K562 (cell line): ENCODE measurements around the gene DPH1. TPM values are rescaled to one million over a fixed set of nuclear protein-coding genes. Genes with fewer than 3 reads are reported as not detected.

Source experiments
- ATAC-seq: fragments of 200-7000 bp; cut with Tn5 transposase; 3 replicates; pipeline ENCODE4 v1.9.1; 2020; ENCODE audit warnings: moderate library complexity
- BruUV-seq: library from RNA; stranded (reverse); fragments of 400-500 nt; replicated peaks from 2 replicates; lab custom pipeline; 2021; lab: Mats Ljungman, UMichigan
- CTCF ChIA-PET: fragments of 300-600 bp; formaldehyde crosslinking; extraction: SDS; loops from one replicate; lab custom pipeline; 2021; ENCODE audit warnings: low intra/inter-chr PET ratio; lab: Yijun Ruan, JAX
- POLR2A ChIA-PET: fragments of 300-600, 350-650 bp; sonication (Branson Sonifier 250); formaldehyde crosslinking; extraction: SDS; loops from one replicate; lab custom pipeline; 2021; ENCODE audit warnings: antibody characterized with exemption, inconsistent platforms; lab: Yijun Ruan, JAX
- DNase-seq, 4 experiments: peaks; one replicate each; pipeline versions ENCODE4 v3.0.0 to v3.0.0-alpha.2; 2011 to 2018; ENCODE audit warnings: low spot score in 3 of 4, mixed read lengths in 3 of 4; ENCODE audit errors: extremely low read depth in 1 of 4
- FAIRE-seq: peaks from 2 replicates; lab custom pipeline; 2011; peaks lifted over from hg19 to GRCh38; lab: Jason Lieb, UNC
- H2AFZ ChIP-seq: 2 replicates; pipeline ENCODE4 v1.6.0; 2011; ENCODE audit warnings: low read depth, low read length, control low read depth, inconsistent platforms
- H3K27ac ChIP-seq: fragments of 200-600 bp; 3 replicates; pipeline ENCODE4 v1.8.0; 2011; ENCODE audit warnings: low read depth, mild to moderate bottlenecking, control low read depth, inconsistent platforms, low read length, moderate library complexity, mixed read lengths; ENCODE audit errors: extremely low read depth
- H3K27me3 ChIP-seq, 2 experiments: fragments of 300-600 bp in 1 of 2; 2 replicates in 1 of 2; 3 replicates in 1 of 2; pipeline versions ENCODE4 v1.6.0 to v1.8.0; 2011; ENCODE audit warnings: inconsistent platforms in 2 of 2, low read length in 2 of 2, mild to moderate bottlenecking in 1 of 2, mixed read lengths in 1 of 2, moderate library complexity in 1 of 2; ENCODE audit not compliant: control insufficient read depth in 2 of 2, insufficient read depth in 2 of 2
- H3K36me3 ChIP-seq: fragments of 300-600 bp; 3 replicates; pipeline ENCODE4 v1.8.0; 2011; ENCODE audit warnings: mild to moderate bottlenecking, low read length, inconsistent platforms; ENCODE audit not compliant: control insufficient read depth, insufficient read depth
- H3K4me1 ChIP-seq, 2 experiments: fragments of 200-600 bp in 1 of 2; replicated peaks in 1 of 2; 2 replicates in 1 of 2; 3 replicates in 1 of 2; pipeline versions ENCODE4 v1.5.1 to v1.8.0; 2011; ENCODE audit warnings: inconsistent platforms in 2 of 2, low read length in 2 of 2, mild to moderate bottlenecking in 1 of 2, mixed read lengths in 1 of 2, moderate library complexity in 1 of 2; ENCODE audit not compliant: control insufficient read depth in 2 of 2, insufficient read depth in 2 of 2
- H3K4me2 ChIP-seq: 2 replicates; pipeline ENCODE4 v1.6.1; 2011; ENCODE audit warnings: low read length, control low read depth, inconsistent platforms, mixed read lengths; ENCODE audit not compliant: insufficient read depth
- H3K4me3 ChIP-seq: fragments of 200-600 bp; sonication (generic), shearing (Covaris generic); 2 replicates; pipeline ENCODE4 v1.5.1; 2016; ENCODE audit warnings: control low read depth, inconsistent platforms
- H3K79me2 ChIP-seq: fragments of 200-600 bp; 3 replicates; pipeline ENCODE4 v1.8.0; 2011; ENCODE audit warnings: low read length, inconsistent platforms; ENCODE audit not compliant: control insufficient read depth, insufficient read depth
- H3K9ac ChIP-seq, 2 experiments: 2 replicates each; pipeline versions ENCODE4 v1.6.0 to v1.6.1; 2011; ENCODE audit warnings: low read depth in 2 of 2, low read length in 2 of 2, control low read depth in 1 of 2, inconsistent platforms in 1 of 2, mild to moderate bottlenecking in 1 of 2, mixed read lengths in 1 of 2; ENCODE audit not compliant: insufficient read depth in 1 of 2
- H3K9me1 ChIP-seq: one replicate; pipeline ENCODE4 v1.6.0; 2011; ENCODE audit warnings: inconsistent platforms, mild to moderate bottlenecking, low read length, moderate library complexity; ENCODE audit not compliant: control insufficient read depth, insufficient read depth
- H3K9me3 ChIP-seq: replicated peaks from 2 replicates; pipeline ENCODE4 v1.5.1; 2011; ENCODE audit warnings: low read depth, low read length, inconsistent platforms; ENCODE audit not compliant: control insufficient read depth, insufficient read depth
- H4K20me1 ChIP-seq: replicated peaks from 2 replicates; pipeline ENCODE4 v1.6.1; 2011; ENCODE audit warnings: low read length, inconsistent platforms, mixed read lengths; ENCODE audit not compliant: control insufficient read depth, insufficient read depth
- CEBPB ChIP-seq: fragments of 450-650 bp; IDR thresholded peaks from 2 replicates; pipeline ENCODE4 v1.6.1; 2016; ENCODE audit warnings: missing genetic modification characterization, missing compliant biosample characterization
- CHD1 ChIP-seq: fragments of 200-600 bp; sonication (generic); IDR thresholded peaks from one replicate; pipeline ENCODE4 v1.6.1; 2012; ENCODE audit warnings: mild to moderate bottlenecking, moderate library complexity, low read length, inconsistent platforms
- CHD4 ChIP-seq: fragments of 200-600 bp; sonication (generic); IDR thresholded peaks from 3 replicates; pipeline ENCODE4 v1.6.1; 2012; ENCODE audit warnings: low read depth, mild to moderate bottlenecking, mixed read lengths, low read length, inconsistent platforms; ENCODE audit not compliant: insufficient read depth, insufficient replicate concordance, poor library complexity, severe bottlenecking
- EP300 ChIP-seq: IDR thresholded peaks from 2 replicates; pipeline ENCODE4 v1.6.1; 2012; ENCODE audit warnings: low read length, improper control_type of control experiment
- MECOM ChIP-seq: fragments of 250-450 bp; sonication (Bioruptor Pico); IDR thresholded peaks from 2 replicates; pipeline ENCODE4 v1.8.0; 2022; ENCODE audit warnings: inconsistent platforms
- NR4A1 ChIP-seq, 2 experiments: fragments of 250-450 bp in 1 of 2; fragments of 450-650 bp in 1 of 2; sonication (Bioruptor Pico) in 1 of 2; IDR thresholded peaks; 2 replicates each; pipeline versions ENCODE4 v1.4.0 to v1.6.1; 2016 to 2020; ENCODE audit warnings: mild to moderate bottlenecking in 2 of 2, missing compliant biosample characterization in 1 of 2, missing genetic modification characterization in 1 of 2, moderate library complexity in 1 of 2
- RBM14 ChIP-seq: fragments of 200-400 bp; formaldehyde crosslinking; IDR thresholded peaks from 2 replicates; pipeline ENCODE4 v1.6.1; 2018; ENCODE audit warnings: low read depth, mild to moderate bottlenecking, low read length, moderate library complexity, borderline replicate concordance; ENCODE audit not compliant: insufficient read depth
- TAL1 ChIP-seq: fragments of 450-650 bp; IDR thresholded peaks from 2 replicates; pipeline ENCODE4 v1.6.1; 2016; ENCODE audit warnings: mild to moderate bottlenecking
- ZEB2 ChIP-seq: fragments of 450-650 bp; IDR thresholded peaks from 2 replicates; pipeline ENCODE4 v1.6.1; 2016
- ZNF589 ChIP-seq: fragments of 200-800 bp; sonication (Bioruptor generic); IDR thresholded peaks from 2 replicates; pipeline ENCODE4 v1.6.1; 2016; ENCODE audit warnings: low read depth, missing genetic modification characterization, missing compliant biosample characterization
- ZNF778 ChIP-seq: fragments of 450-650 bp; formaldehyde crosslinking; IDR thresholded peaks from 2 replicates; pipeline ENCODE4 v1.4.0; 2020; ENCODE audit warnings: mild to moderate bottlenecking, moderate library complexity
- WGBS: fragments of 100-300 bp; shearing (Covaris generic); methylation state at CpG from one replicate; pipeline ENCODE4 v1.1.6; 2016; ENCODE audit warnings: low coverage, mixed read lengths; ENCODE audit not compliant: insufficient coverage; ENCODE audit errors: missing lambda C conversion rate; 5-methylcytosine and 5-hydroxymethylcytosine counted together
- in situ Hi-C: fragments of 300-500 bp; cut with MboI; formaldehyde crosslinking; loops from 4 replicates; pipeline ENCODE4 v1.15.0; 2018; ENCODE audit warnings: inconsistent platforms, mixed read lengths
- intact Hi-C: fragments of 100-400 bp; cut with micrococcal nuclease; formaldehyde crosslinking; loops from 2 replicates; pipeline ENCODE4 v1.14.2; 2022
- polyA plus RNA-seq, 8 experiments: library from polyadenylated mRNA; depleted of rRNA in 4 of 8; stranded (reverse) in 5 of 8; unstranded in 3 of 8; fragments of >200 nt; fragmentation: Nextera tagmentation in 2 of 8; fragmentation: Illumina TruSeq in 1 of 8; extraction: Ambion mirVana in 2 of 8; extraction: Trizol in 1 of 8; gene quantifications; 2 replicates each; pipeline versions ENCODE4 v1.2.1 to v1.2.3, GENCODE V29; 2011 to 2014; ENCODE audit warnings: inconsistent platforms in 1 of 8, missing spikeins in 1 of 8
- total RNA-seq, 7 experiments: library from RNA; depleted of rRNA in 6 of 7; stranded (reverse); fragments of >200 nt in 6 of 7; fragmentation: Illumina TruSeq in 2 of 7; extraction: Trizol in 2 of 7; gene quantifications; 2 replicates each; pipeline versions ENCODE4 v1.2.1 to v1.2.3, GENCODE V29; 2011 to 2021; ENCODE audit warnings: low replicate concordance in 1 of 7
- TF ChIP-seq, protein P1 (sequence below), 3 experiments: fragments of 200-800 bp in 1 of 3; fragments of 250-450 bp in 1 of 3; fragments of 450-650 bp in 1 of 3; sonication (Bioruptor Pico) in 1 of 3; sonication (Bioruptor generic) in 1 of 3; formaldehyde crosslinking in 1 of 3; IDR thresholded peaks; 2 replicates each; pipeline versions ENCODE4 v1.6.1 to v1.8.0; 2016 to 2022; ENCODE audit warnings: mild to moderate bottlenecking in 2 of 3, missing genetic modification characterization in 2 of 3, missing compliant biosample characterization in 1 of 3, moderate library complexity in 1 of 3
- TF ChIP-seq, protein P2 (sequence below): fragments of 250-450 bp; sonication (Bioruptor Pico); IDR thresholded peaks from 2 replicates; pipeline ENCODE4 v1.4.0; 2020; ENCODE audit warnings: mild to moderate bottlenecking, moderate library complexity

DPH1 gene
- total and polyA plus RNA-seq, 9 of the 15 experiments (the other 6 are each of a cell fraction or from before 2014, with no cell fraction given): 0.42 to 40.6 (median 20.2) TPM

DNA sequence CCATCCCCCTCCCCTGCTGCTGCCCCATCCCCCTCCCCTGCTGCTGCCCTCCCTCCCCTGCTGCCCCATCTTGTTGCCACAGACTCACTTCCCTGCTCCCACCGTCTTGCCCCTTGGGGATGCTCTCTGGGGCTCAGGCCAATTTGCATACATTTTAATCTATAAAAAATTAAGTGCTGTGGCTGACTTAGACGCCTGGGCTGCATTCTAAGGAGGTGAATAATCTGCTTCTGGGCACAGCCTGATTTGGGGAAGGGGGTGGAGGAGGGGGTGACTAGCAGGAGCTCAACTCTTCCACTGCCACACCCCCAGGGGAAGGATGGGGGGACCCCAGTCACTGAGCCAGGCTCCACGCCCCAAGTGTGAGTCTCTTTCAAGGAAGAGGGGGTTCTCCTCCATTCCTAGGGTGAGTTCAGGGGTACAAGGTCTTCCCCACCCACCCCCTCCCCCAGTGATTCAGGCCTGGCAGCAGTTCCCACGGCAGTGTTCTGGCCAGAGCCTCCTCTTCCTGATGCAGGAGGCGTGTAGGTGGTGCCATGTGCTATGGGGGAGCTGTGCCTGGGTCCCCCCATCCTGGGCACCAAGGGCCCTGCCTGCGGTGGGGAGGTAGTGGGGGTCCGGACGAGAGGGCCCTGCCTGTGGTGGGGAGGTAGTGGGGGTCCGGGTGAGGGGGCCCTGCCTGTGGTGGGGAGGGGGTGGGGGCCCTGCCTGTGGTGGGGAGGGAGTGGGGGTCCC lies 5.0 kb downstream of the DPH1 start:
- H3K4me1 ChIP-seq: peaks cover 2 to 8% of the 10 kb centered on the region in 2 experiments; a peak in 4 of 5 replicates
- no peaks in the 10 kb centered on the region for H3K27me3 ChIP-seq
- no peaks in the 10 kb centered on the region for H3K9me1 ChIP-seq
- H3K27ac ChIP-seq: no peak overlapping the region
- H3K9me3 ChIP-seq: no peaks in the 10 kb centered on the region
- H3K4me2 ChIP-seq: no peak overlapping the region
- intact Hi-C loops (loop anchor here (5.0 kb wide), 1 partner anchor 318 kb away; no protein-coding TSS in a partner anchor), in situ Hi-C loops (loop anchor here (5.0 to 10.0 kb wide), 2 partner anchors 128 to 320 kb away; partner anchors contain the start of gene TLCD2)
- H3K4me3 ChIP-seq: no peak overlapping the region
- H3K36me3 ChIP-seq: peaks cover 26% of the 10 kb centered on the region; the same call in 2 of the 3 replicates
- ChIA-PET POLR2A (interaction anchor here (0.5 kb wide), 2 partner anchors 30 to 35 kb away, joined by 3 read pairs; no protein-coding TSS in a partner anchor), CTCF (no interaction called here)
- no peak overlapping the region for H3K9ac ChIP-seq
- FAIRE-seq (no peak), DNase-seq (no peak), ATAC-seq (no peak)
- BruUV-seq: no TSS peak
- 71% methylated on average over 7 of the region's 9 CpGs for WGBS
- 0 out of 2 replicates have a peak, but pooled peaks cover 2% of the 10 kb centered on the region for H4K20me1 ChIP-seq
- H2AFZ ChIP-seq: no peak overlapping the region
- peaks cover 15% of the 10 kb centered on the region for H3K79me2 ChIP-seq
- TF ChIP-seq, protein P1, sequence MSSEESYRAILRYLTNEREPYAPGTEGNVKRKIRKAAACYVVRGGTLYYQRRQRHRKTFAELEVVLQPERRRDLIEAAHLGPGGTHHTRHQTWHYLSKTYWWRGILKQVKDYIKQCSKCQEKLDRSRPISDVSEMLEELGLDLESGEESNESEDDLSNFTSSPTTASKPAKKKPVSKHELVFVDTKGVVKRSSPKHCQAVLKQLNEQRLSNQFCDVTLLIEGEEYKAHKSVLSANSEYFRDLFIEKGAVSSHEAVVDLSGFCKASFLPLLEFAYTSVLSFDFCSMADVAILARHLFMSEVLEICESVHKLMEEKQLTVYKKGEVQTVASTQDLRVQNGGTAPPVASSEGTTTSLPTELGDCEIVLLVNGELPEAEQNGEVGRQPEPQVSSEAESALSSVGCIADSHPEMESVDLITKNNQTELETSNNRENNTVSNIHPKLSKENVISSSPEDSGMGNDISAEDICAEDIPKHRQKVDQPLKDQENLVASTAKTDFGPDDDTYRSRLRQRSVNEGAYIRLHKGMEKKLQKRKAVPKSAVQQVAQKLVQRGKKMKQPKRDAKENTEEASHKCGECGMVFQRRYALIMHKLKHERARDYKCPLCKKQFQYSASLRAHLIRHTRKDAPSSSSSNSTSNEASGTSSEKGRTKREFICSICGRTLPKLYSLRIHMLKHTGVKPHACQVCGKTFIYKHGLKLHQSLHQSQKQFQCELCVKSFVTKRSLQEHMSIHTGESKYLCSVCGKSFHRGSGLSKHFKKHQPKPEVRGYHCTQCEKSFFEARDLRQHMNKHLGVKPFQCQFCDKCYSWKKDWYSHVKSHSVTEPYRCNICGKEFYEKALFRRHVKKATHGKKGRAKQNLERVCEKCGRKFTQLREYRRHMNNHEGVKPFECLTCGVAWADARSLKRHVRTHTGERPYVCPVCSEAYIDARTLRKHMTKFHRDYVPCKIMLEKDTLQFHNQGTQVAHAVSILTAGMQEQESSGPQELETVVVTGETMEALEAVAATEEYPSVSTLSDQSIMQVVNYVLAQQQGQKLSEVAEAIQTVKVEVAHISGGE (CRISPR knock-in tag; IDR thresholded peaks at IDR 0.05): no peak
- TF ChIP-seq TAL1 (no peak), EP300 (no peak), CEBPB (tag) (no peak), RBM14 (no peak), NR4A1 (CRISPR knock-in tag; IDR thresholded peaks at IDR 0.05) (no peak), NR4A1 (tag; IDR thresholded peaks at IDR 0.05) (no peak), ZNF778 (CRISPR knock-in tag) (no peak), MECOM (no peak), ZNF589 (CRISPR knock-in tag) (no peak), CHD4 (no peak), CHD1 (no peak), ZEB2 (no peak)
- TF ChIP-seq, protein P2, sequence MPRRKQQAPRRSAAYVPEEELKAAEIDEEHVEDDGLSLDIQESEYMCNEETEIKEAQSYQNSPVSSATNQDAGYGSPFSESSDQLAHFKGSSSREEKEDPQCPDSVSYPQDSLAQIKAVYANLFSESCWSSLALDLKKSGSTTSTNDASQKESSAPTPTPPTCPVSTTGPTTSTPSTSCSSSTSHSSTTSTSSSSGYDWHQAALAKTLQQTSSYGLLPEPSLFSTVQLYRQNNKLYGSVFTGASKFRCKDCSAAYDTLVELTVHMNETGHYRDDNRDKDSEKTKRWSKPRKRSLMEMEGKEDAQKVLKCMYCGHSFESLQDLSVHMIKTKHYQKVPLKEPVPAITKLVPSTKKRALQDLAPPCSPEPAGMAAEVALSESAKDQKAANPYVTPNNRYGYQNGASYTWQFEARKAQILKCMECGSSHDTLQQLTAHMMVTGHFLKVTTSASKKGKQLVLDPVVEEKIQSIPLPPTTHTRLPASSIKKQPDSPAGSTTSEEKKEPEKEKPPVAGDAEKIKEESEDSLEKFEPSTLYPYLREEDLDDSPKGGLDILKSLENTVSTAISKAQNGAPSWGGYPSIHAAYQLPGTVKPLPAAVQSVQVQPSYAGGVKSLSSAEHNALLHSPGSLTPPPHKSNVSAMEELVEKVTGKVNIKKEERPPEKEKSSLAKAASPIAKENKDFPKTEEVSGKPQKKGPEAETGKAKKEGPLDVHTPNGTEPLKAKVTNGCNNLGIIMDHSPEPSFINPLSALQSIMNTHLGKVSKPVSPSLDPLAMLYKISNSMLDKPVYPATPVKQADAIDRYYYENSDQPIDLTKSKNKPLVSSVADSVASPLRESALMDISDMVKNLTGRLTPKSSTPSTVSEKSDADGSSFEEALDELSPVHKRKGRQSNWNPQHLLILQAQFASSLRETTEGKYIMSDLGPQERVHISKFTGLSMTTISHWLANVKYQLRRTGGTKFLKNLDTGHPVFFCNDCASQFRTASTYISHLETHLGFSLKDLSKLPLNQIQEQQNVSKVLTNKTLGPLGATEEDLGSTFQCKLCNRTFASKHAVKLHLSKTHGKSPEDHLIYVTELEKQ (CRISPR knock-in tag): no peak
